Prostate gland (tissue), 2 donors: Measurements from ENCODE around the gene FAM107A. TPM values are rescaled to one million over a fixed set of nuclear protein-coding genes. Genes with fewer than 3 reads are reported as not detected.
A peak's percentile ranks its signal among the peaks of the same experiment; 100 is the strongest.

Source experiments
- DNase-seq: peaks from one replicate; pipeline ENCODE4 v3.0.0-alpha.2; 2019; ENCODE audit warnings: low spot score
- H3K27ac ChIP-seq, 2 donors: fragments of 200-600 bp; sonication (generic); 2 replicates each; pipeline ENCODE4 v1.5.1; 2017 to 2019
- H3K27me3 ChIP-seq: fragments of 200-600 bp; sonication (generic); replicated peaks from 2 replicates; pipeline ENCODE4 v1.5.1; 2019; ENCODE audit not compliant: insufficient read depth
- H3K36me3 ChIP-seq, 2 donors: fragments of 200-600 bp; sonication (generic); 1 replicate in 1 of 2; 2 replicates in 1 of 2; pipeline versions ENCODE4 v1.5.1 to v1.8.1; 2017 to 2019
- H3K4me1 ChIP-seq: fragments of 200-600 bp; sonication (generic); replicated peaks from 2 replicates; pipeline ENCODE4 v1.5.1; 2019
- H3K4me3 ChIP-seq, 2 donors: fragments of 200-600 bp; sonication (generic); 2 replicates each; pipeline ENCODE4 v1.5.1; 2017 to 2019
- H3K9me3 ChIP-seq: fragments of 200-600 bp; sonication (generic); 2 replicates; pipeline ENCODE4 v1.5.1; 2017
- CTCF ChIP-seq, 4 experiments: fragments of 200-600 bp in 2 of 4; fragments of 450-650 bp in 2 of 4; sonication (generic) in 2 of 4; IDR thresholded peaks; 1 replicate in 3 of 4; 2 replicates in 1 of 4; pipeline ENCODE4 v1.5.1; 2016 to 2019; ENCODE audit warnings: antibody characterized with exemption in 4 of 4, mild to moderate bottlenecking in 2 of 4, moderate library complexity in 2 of 4
- POLR2A ChIP-seq: fragments of 450-650 bp; IDR thresholded peaks from one replicate; pipeline ENCODE4 v1.6.1; 2016; ENCODE audit warnings: antibody characterized with exemption, mild to moderate bottlenecking
- POLR2AphosphoS5 ChIP-seq: sonication (generic); formaldehyde crosslinking; IDR thresholded peaks from one replicate; pipeline ENCODE4 v1.6.1; 2017; ENCODE audit warnings: antibody characterized with exemption
- WGBS: methylation state at CpG from one replicate; pipeline ENCODE4 v1.1.5; 2018; 5-methylcytosine and 5-hydroxymethylcytosine counted together
- intact Hi-C: fragments of 100-400 bp; cut with DNase I; formaldehyde crosslinking; loops from one replicate; pipeline ENCODE4 v1.14.2; 2022
- total RNA-seq, 2 donors: library from RNA; depleted of rRNA; stranded (reverse); fragments of >200 nt; gene quantifications; one replicate each; pipeline ENCODE4 v1.1.0, GENCODE V29; 2016

The FAM107A gene
- total RNA-seq, 2 donors from 2014 or later: 54.5 to 80.2 TPM

DNA sequence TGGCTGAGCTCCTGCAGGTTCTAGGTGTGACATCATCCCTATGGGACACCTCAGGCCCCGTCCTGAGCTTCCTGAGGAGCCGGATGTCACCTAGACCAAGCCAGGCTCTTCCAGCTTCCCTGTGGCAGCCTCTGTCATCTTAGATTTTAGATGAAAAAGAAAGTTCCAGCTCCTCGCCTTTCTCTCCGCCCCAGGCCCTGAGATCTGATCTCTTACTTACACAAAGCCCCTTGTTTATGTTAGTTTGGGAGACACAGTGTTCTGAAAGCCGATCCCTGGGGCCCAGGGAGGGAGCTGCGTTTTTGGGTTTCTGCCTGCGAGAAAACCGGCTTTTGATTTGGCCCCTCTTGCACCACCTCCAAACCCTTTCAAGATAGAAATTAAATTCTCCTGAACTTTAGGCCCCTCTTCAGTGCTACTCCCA lies 40.2 kb upstream of the FAM107A start:
- no peak overlapping the region for H3K4me3 ChIP-seq
- H3K36me3 ChIP-seq: no peaks in the 10 kb centered on the region
- peak overlapping the region; percentile 76 to 85 for H3K27ac ChIP-seq
- intact Hi-C loops: loop anchor here (2.0 kb wide), 2 partner anchors 33 to 41 kb away; partner anchors contain the start of gene FAM107A
- no peaks in the 10 kb centered on the region for H3K4me1 ChIP-seq
- no peaks in the 10 kb centered on the region for H3K27me3 ChIP-seq
- DNase-seq: peak; percentile 77
- H3K9me3 ChIP-seq: no peaks in the 10 kb centered on the region
- no peak for TF ChIP-seq CTCF (IDR thresholded peaks at IDR 0.05)
- TF ChIP-seq POLR2A: no peak
- peak; percentile 78 for TF ChIP-seq POLR2AphosphoS5
- 13% methylated on average over 8 of the region's 8 CpGs for WGBS

DNA sequence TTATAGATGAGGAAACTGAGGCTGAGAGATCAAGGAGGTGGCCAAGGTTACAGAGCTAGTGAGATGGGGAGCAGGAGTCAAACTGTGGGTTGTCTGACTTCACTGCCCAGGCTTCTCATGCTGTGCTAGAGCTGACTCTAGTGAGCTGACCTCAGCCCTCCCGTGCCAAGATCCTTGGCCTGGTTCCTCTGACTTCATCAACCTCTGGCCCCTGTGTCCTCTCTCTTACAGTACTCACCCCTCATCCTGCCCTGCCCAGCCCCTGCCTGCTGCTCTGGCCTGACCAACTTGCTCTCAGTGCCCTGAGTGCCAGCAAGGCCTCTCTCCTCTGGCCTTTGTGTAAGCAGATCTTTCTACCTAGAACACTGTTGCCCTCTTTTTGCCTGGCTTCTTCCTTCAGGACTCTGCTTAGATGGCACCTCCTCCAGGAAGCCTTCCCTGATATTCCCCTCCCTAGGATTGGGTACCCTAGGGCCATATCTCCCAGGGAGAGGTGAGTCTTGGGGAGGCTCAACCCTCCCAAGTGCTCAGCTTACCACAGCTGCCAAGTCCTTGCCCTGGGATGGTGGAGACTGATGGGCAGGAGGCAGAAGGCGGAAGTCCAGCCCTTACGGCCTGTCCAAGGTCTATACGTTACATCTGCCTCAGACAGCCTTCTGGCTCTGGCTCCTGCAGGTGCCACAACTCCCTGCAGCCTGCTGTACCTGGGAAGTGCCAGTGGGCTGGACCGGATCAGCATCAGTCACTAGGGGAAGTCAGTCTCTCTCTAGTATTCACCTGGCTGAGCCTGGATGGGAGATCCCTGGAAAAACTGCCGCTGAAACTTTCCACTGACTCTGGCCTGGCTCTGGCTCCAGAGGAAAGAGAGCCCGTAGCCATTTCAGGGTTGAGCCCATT lies 36.3 kb upstream of the FAM107A start:
- WGBS: 87% methylated on average over 7 of the region's 7 CpGs
- DNase-seq: no peak
- H3K9me3 ChIP-seq: no peaks in the 10 kb centered on the region
- H3K36me3 ChIP-seq: no peaks in the 10 kb centered on the region
- intact Hi-C loops: no loop called here
- no peak for TF ChIP-seq POLR2A
- TF ChIP-seq CTCF (IDR thresholded peaks at IDR 0.05): no peak
- TF ChIP-seq POLR2AphosphoS5: no peak
- H3K27ac ChIP-seq: no peak overlapping the region
- H3K4me1 ChIP-seq: no peaks in the 10 kb centered on the region
- no peak overlapping the region for H3K4me3 ChIP-seq
- H3K27me3 ChIP-seq: no peaks in the 10 kb centered on the region

DNA sequence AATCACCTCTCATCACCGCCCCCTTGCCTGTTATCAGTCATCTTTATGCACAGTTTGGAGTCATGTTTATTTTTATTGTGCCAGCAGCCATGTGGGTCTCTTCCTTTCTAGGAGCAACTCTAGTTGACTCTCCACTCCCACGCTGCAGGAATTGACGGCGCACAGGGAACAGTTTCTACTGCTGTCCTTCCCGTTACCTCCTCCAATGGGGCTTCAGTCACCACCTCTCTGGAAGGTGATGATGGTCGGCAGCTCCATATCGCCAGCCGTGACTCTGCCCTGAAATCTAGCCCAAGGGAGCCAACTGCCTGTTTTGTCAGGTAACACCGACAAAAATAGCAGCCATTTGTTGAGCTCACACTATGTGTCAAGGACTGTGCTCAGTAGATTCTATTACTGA lies 35.6 kb upstream of the FAM107A start:
- 44% methylated on average over 9 of the region's 9 CpGs for WGBS
- no peaks in the 10 kb centered on the region for H3K9me3 ChIP-seq
- TF ChIP-seq POLR2A (no peak), POLR2AphosphoS5 (no peak), CTCF (IDR thresholded peaks at IDR 0.05) (no peak)
- intact Hi-C loops: no loop called here
- no peaks in the 10 kb centered on the region for H3K27me3 ChIP-seq
- no peaks in the 10 kb centered on the region for H3K36me3 ChIP-seq
- H3K4me1 ChIP-seq: no peaks in the 10 kb centered on the region
- H3K4me3 ChIP-seq: no peak overlapping the region
- H3K27ac ChIP-seq: no peak overlapping the region
- no peak for DNase-seq

DNA sequence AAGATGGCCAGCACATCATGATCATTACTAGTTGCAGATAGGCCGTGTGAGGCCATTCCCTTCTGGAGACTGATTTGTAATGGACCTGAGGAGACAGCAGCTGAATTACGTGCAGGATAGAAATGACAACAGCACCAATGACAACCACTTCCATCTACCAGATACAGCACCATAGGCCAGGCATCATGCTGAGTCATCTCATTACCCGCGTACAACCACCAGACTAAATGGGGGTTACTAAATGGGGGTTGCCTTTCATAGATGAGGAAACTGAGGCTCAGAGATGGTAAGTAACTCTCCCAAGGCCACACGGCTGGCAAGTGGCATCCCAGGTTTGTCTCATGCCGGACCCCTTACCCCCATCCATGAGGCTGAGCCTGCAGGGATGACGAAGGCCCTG lies 32.8 kb upstream of the FAM107A start:
- H3K9me3 ChIP-seq: no peaks in the 10 kb centered on the region
- H3K27me3 ChIP-seq: no peaks in the 10 kb centered on the region
- intact Hi-C loops: no loop called here
- no peaks in the 10 kb centered on the region for H3K4me1 ChIP-seq
- no peak for DNase-seq
- H3K36me3 ChIP-seq: no peaks in the 10 kb centered on the region
- WGBS: 85% methylated on average over 7 of the region's 7 CpGs
- H3K4me3 ChIP-seq: no peak overlapping the region
- no peak overlapping the region for H3K27ac ChIP-seq
- TF ChIP-seq CTCF (IDR thresholded peaks at IDR 0.05): no peak
- TF ChIP-seq POLR2A: no peak
- TF ChIP-seq POLR2AphosphoS5: no peak

DNA sequence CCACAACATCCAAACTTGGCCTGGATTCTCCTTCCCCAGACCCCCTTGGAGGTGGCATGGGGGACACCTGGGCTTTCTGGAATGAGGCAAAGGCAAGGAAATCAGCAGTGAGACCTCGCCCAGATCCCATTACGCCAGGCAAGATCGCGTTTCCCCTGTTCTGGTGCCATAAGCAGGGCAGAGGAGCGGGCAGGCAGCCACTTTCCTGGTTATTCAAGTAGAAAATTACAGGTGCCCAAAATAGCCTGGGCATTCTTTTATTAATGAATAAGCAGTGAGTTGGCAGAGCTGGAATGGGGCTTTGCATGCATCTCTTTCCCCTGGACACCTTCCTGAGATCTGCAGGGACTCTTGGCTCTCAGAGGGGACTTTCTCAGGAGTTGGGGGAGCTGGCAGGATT lies 31.5 kb upstream of the FAM107A start:
- intact Hi-C loops: no loop called here
- H3K27ac ChIP-seq: no peak overlapping the region
- 57% methylated on average over 5 of the region's 5 CpGs for WGBS
- no peak overlapping the region for H3K4me3 ChIP-seq
- DNase-seq: peak; percentile 79
- H3K27me3 ChIP-seq: no peaks in the 10 kb centered on the region
- H3K36me3 ChIP-seq: no peaks in the 10 kb centered on the region
- no peaks in the 10 kb centered on the region for H3K4me1 ChIP-seq
- no peaks in the 10 kb centered on the region for H3K9me3 ChIP-seq
- peak; percentile 62 for TF ChIP-seq POLR2AphosphoS5
- no peak for TF ChIP-seq POLR2A
- TF ChIP-seq CTCF (IDR thresholded peaks at IDR 0.05): no peak
